Bronchial epithelial cell (primary cell): ENCODE results near the gene INO80D. TPM values are rescaled to one million over a fixed set of nuclear protein-coding genes. Genes with fewer than 3 reads are reported as not detected.

Source experiments
- DNase-seq: peaks from one replicate; pipeline ENCODE4 v3.0.0-alpha.2; 2010; ENCODE audit warnings: low read depth
- FAIRE-seq: peaks from 2 replicates; lab custom pipeline; 2011; peaks lifted over from hg19 to GRCh38; lab: Jason Lieb, UNC
- H3K27me3 ChIP-seq: 2 replicates; pipeline ENCODE4 v1.5.1; 2011; ENCODE audit warnings: low read length; ENCODE audit not compliant: control insufficient read depth, insufficient read depth
- H3K36me3 ChIP-seq: 2 replicates; pipeline ENCODE4 v1.5.1; 2011; ENCODE audit warnings: low read length; ENCODE audit not compliant: control insufficient read depth, insufficient read depth
- H3K4me3 ChIP-seq: 2 replicates; pipeline ENCODE4 v1.5.1; 2011; ENCODE audit warnings: mild to moderate bottlenecking, low read depth, low read length, control low read depth
- total RNA-seq: library from RNA; depleted of rRNA; stranded (reverse); fragments of >200 nt; gene quantifications from 2 replicates; pipeline ENCODE4 v1.2.1, GENCODE V29; 2014
- TF ChIP-seq, protein P1 (sequence below): IDR thresholded peaks from 2 replicates; pipeline ENCODE4 v1.5.1; 2011; ENCODE audit warnings: mild to moderate bottlenecking, moderate library complexity, low read length, control low read depth, inconsistent platforms; ENCODE audit not compliant: insufficient read depth, severe bottlenecking

INO80D gene
- total RNA-seq, 1 donor from 2014 or later, result 7.6 TPM

DNA sequence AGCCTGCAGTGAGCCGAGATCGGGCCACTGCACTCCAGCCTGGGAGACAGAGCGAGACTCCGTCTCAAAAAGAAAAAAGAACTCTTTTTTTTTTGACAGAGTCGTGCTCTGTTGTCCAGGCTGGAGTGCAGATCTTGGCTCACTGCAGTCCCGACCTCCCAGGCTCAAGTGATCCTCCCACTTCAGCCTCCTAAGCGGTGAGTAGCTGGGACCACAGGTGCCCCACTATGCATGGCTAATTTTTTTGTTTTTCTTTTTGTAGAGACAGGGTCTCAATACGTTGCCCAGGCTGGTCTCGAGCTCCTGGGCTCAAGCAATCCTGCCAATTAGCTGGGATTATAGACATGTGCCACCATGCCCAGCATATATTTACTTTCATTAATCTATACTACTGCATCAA is 12.5 kb upstream of the INO80D start:
- DNase-seq, result no peak
- no peaks in the 10 kb centered on the region for H3K36me3 ChIP-seq
- H3K4me3 ChIP-seq, result no peak overlapping the region
- H3K27me3 ChIP-seq, result no peaks in the 10 kb centered on the region
- FAIRE-seq, result no peak
- TF ChIP-seq, protein P1, sequence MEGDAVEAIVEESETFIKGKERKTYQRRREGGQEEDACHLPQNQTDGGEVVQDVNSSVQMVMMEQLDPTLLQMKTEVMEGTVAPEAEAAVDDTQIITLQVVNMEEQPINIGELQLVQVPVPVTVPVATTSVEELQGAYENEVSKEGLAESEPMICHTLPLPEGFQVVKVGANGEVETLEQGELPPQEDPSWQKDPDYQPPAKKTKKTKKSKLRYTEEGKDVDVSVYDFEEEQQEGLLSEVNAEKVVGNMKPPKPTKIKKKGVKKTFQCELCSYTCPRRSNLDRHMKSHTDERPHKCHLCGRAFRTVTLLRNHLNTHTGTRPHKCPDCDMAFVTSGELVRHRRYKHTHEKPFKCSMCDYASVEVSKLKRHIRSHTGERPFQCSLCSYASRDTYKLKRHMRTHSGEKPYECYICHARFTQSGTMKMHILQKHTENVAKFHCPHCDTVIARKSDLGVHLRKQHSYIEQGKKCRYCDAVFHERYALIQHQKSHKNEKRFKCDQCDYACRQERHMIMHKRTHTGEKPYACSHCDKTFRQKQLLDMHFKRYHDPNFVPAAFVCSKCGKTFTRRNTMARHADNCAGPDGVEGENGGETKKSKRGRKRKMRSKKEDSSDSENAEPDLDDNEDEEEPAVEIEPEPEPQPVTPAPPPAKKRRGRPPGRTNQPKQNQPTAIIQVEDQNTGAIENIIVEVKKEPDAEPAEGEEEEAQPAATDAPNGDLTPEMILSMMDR, result no peak

DNA sequence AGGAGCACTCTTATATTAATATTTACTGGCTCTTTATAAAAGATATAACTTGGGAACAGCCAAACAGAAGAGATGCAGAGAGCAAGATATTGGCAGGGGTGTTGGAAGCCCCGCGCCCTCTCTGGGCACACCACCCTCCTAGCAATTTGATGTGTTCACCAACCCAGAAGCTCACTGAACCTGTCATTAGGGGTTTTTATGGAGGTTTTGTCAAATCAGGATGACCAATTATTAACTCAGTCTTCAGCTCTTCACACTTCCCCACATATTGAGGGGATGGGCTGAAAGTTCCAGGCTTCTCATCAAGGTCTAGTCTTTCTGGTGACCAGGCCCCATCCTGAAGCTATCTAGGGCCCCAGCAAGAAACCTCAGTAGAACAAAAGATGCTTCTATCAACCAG is 10.9 kb upstream of the INO80D start:
- Histone ChIP-seq H3K36me3 (no peaks in the 10 kb centered on the region), H3K4me3 (no peak overlapping the region), H3K27me3 (no peaks in the 10 kb centered on the region)
- TF ChIP-seq, protein P1, result no peak
- no peak for FAIRE-seq
- no peak for DNase-seq

DNA sequence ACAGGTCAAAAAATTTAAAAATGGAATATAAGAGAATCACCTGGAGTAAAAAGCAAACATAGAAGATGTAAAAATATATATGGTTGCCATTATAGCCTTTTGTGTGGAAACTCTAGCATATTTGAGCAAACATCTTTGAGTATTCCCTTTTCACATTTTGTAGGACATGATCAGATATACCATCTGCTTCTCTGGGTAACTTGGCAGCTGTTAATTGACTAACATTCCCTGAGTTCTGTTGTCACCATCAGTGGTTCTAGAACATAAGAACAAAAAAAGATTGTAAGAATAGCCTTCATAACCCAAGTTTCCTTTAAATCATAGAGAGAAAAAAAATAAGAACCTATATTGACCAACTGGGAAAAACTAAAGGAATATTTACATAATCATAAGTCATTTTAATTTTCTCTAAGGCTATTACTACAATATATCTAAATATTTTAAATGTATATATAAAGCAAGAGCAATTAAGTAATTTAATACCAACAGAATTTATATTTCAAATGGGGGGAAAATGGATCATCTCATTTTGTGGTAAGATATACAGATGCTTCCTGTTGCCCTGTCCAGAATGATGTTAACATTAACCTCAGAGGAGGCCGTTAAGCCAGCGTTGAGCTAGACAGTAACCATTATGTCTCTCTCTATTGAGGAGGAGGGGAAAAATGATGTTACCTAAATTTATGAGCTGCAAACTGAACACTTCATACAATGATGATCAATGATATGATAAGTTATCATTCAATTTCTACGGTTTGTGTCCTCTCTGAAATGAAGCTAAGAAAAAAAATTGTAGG is 9.8 kb upstream of the INO80D start:
- Histone ChIP-seq H3K4me3 (no peak overlapping the region), H3K27me3 (no peaks in the 10 kb centered on the region), H3K36me3 (no peaks in the 10 kb centered on the region)
- no peak for DNase-seq
- FAIRE-seq, result no peak
- TF ChIP-seq, protein P1, result no peak

DNA sequence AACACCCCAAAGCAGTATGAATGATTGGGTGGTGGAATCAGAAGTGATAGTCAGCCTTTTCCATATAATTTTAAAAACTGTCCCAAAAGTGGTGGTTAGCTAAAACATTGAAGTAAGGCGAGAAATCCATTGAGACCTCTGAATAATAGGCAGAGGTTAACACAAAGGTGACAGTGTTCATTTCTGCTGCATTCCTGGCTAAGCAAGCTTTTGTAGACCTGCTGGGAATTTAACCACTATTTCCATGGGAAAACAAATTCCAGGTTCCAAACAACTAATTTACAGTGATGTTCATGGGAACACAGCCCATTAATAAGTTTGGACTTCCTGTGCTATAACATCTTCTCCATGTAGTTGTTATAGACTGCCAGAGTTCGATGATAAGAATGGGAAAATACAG is 6.3 kb upstream of the INO80D start:
- no peak for FAIRE-seq
- Histone ChIP-seq H3K27me3 (no peaks in the 10 kb centered on the region), H3K4me3 (no peak overlapping the region), H3K36me3 (no peaks in the 10 kb centered on the region)
- TF ChIP-seq, protein P1, result no peak
- no peak for DNase-seq

DNA sequence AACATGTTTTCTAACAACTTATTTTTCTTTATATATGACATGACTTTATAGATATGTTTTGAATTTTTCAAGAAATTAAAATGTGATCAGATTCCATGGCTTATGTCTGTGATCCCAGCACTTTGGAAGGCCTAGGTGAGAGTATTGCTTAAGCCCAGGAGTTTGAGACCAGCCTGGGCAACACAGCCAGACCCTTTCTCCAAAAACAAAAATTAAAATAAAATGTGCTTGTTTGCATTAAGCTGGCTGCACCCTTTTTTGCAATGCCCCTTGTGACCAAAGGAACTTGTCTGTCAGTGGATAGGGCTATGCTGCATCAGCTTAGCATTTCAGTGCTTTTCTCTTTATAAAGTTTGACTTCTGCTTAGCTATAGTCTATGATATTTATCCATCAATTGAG is 2.3 kb upstream of the INO80D start:
- FAIRE-seq (no peak), DNase-seq (no peak)
- Histone ChIP-seq H3K27me3 (no peaks in the 10 kb centered on the region), H3K4me3 (no peak overlapping the region), H3K36me3 (no peaks in the 10 kb centered on the region)
- TF ChIP-seq, protein P1, result no peak
